Smooth muscle cell (in vitro differentiated cells): ENCODE results near the gene DIP2A. TPM values are rescaled to one million over a fixed set of nuclear protein-coding genes. Genes with fewer than 3 reads are reported as not detected.
"Not testable (repeated sequence)": the region's sequence is repeated elsewhere in the genome, so short reads cannot be mapped to it uniquely, and the experiment has no call there.

Experiments used
- DNase-seq: peaks from one replicate; lab custom pipeline; 2025; ENCODE audit not compliant: unreplicated experiment; lab: John Stamatoyannopoulos, UW
- H2AFZ ChIP-seq: fragments of 200-600 bp; sonication (generic); 2 replicates; pipeline ENCODE4 v1.6.0; 2016; ENCODE audit warnings: antibody characterized with exemption, low read depth, mild to moderate bottlenecking
- H3F3A ChIP-seq: fragments of 200-600 bp; sonication (generic); 2 replicates; pipeline ENCODE4 v1.6.0; 2017; ENCODE audit warnings: antibody characterized with exemption, low read depth
- H3K27ac ChIP-seq: fragments of 200-600 bp; sonication (generic); 2 replicates; pipeline ENCODE4 v1.5.1; 2016; ENCODE audit warnings: low read depth, mild to moderate bottlenecking
- H3K27me3 ChIP-seq: fragments of 200-600 bp; sonication (generic); 2 replicates; pipeline ENCODE4 v1.6.1; 2016; ENCODE audit warnings: low read depth, mild to moderate bottlenecking
- H3K36me3 ChIP-seq: fragments of 200-600 bp; sonication (generic); 2 replicates; pipeline ENCODE4 v1.5.1; 2016; ENCODE audit warnings: low read depth
- H3K4me1 ChIP-seq: fragments of 200-600 bp; sonication (generic); 2 replicates; pipeline ENCODE4 v1.5.1; 2016; ENCODE audit warnings: low read depth
- H3K4me2 ChIP-seq: fragments of 200-600 bp; sonication (generic); 2 replicates; pipeline ENCODE4 v1.6.0; 2016; ENCODE audit warnings: mild to moderate bottlenecking
- H3K4me3 ChIP-seq: fragments of 200-600 bp; sonication (generic); 2 replicates; pipeline ENCODE4 v1.5.1; 2016; ENCODE audit warnings: mild to moderate bottlenecking
- H3K79me2 ChIP-seq: fragments of 200-600 bp; sonication (generic); 2 replicates; pipeline ENCODE4 v1.6.0; 2016; ENCODE audit warnings: low read depth, mild to moderate bottlenecking
- H3K9ac ChIP-seq: fragments of 200-600 bp; sonication (generic); 2 replicates; pipeline ENCODE4 v1.6.0; 2016; ENCODE audit warnings: low read depth
- H3K9me3 ChIP-seq: fragments of 200-600 bp; sonication (generic); replicated peaks from 2 replicates; pipeline ENCODE4 v1.5.1; 2016; ENCODE audit warnings: low read depth
- H4K20me1 ChIP-seq: fragments of 200-600 bp; sonication (generic); 2 replicates; pipeline ENCODE4 v1.6.0; 2016; ENCODE audit warnings: low read depth
- WGBS: methylation state at CpG from one replicate; pipeline ENCODE4 v1.1.7; 2016; ENCODE audit warnings: low lambda C conversion rate; 5-methylcytosine and 5-hydroxymethylcytosine counted together
- polyA plus RNA-seq: library from polyadenylated mRNA; unstranded; fragments of >200 nt; fragmentation: Nextera tagmentation; extraction: Ambion mirVana; gene quantifications from 2 replicates; pipeline ENCODE4 v1.2.1, GENCODE V29; 2016
- total RNA-seq: library from RNA; depleted of rRNA; stranded (reverse); fragments of >200 nt; gene quantifications from 2 replicates; pipeline ENCODE4 v1.2.3, GENCODE V29; 2014
- TF ChIP-seq, protein P1 (sequence below): fragments of 200-600 bp; sonication (generic); IDR thresholded peaks from 2 replicates; pipeline ENCODE4 v1.5.1; 2017; ENCODE audit warnings: borderline replicate concordance, mild to moderate bottlenecking, antibody characterized with exemption; ENCODE audit not compliant: insufficient read depth, poor library complexity, severe bottlenecking

DIP2A gene
- total and polyA plus RNA-seq, 2 experiments from 2014 or later: 11.5 to 24.8 TPM

- H3K36me3 ChIP-seq: peaks cover 13% of the 10 kb centered on the region
- H3F3A ChIP-seq: no peaks in the 10 kb centered on the region
- TF ChIP-seq, protein P1, sequence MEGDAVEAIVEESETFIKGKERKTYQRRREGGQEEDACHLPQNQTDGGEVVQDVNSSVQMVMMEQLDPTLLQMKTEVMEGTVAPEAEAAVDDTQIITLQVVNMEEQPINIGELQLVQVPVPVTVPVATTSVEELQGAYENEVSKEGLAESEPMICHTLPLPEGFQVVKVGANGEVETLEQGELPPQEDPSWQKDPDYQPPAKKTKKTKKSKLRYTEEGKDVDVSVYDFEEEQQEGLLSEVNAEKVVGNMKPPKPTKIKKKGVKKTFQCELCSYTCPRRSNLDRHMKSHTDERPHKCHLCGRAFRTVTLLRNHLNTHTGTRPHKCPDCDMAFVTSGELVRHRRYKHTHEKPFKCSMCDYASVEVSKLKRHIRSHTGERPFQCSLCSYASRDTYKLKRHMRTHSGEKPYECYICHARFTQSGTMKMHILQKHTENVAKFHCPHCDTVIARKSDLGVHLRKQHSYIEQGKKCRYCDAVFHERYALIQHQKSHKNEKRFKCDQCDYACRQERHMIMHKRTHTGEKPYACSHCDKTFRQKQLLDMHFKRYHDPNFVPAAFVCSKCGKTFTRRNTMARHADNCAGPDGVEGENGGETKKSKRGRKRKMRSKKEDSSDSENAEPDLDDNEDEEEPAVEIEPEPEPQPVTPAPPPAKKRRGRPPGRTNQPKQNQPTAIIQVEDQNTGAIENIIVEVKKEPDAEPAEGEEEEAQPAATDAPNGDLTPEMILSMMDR: no peak
- H3K4me2 ChIP-seq: no peak overlapping the region
- H3K27me3 ChIP-seq: no peaks in the 10 kb centered on the region
- H3K4me3 ChIP-seq: no peak overlapping the region
- H3K9me3 ChIP-seq: no peaks in the 10 kb centered on the region
- H3K27ac ChIP-seq: no peak overlapping the region
- no peak for DNase-seq
- peaks cover 2% of the 10 kb centered on the region for H3K79me2 ChIP-seq
- no peak overlapping the region for H2AFZ ChIP-seq
- peaks cover 10% of the 10 kb centered on the region for H4K20me1 ChIP-seq
- H3K9ac ChIP-seq: no peak overlapping the region
- no peaks in the 10 kb centered on the region for H3K4me1 ChIP-seq
- 100% methylated on average over 2 of the region's 2 CpGs for WGBS
Observed at GRCh38 chr21:46516068-46516467, 57.4 kb downstream of the DIP2A start.

GRCh38 chr21:46517361-46517760, 58.7 kb downstream of the DIP2A start:
- Histone ChIP-seq H3K9me3 (no peaks in the 10 kb centered on the region), H3K4me3 (no peak overlapping the region), H4K20me1 (peaks cover 10% of the 10 kb centered on the region), H2AFZ (no peak overlapping the region), H3K4me2 (no peak overlapping the region), H3F3A (no peaks in the 10 kb centered on the region), H3K79me2 (peaks cover 2% of the 10 kb centered on the region), H3K36me3 (peaks cover 1% of the 10 kb centered on the region), H3K9ac (no peak overlapping the region), H3K4me1 (no peaks in the 10 kb centered on the region), H3K27me3 (no peaks in the 10 kb centered on the region), H3K27ac (no peak overlapping the region)
- DNase-seq: no peak
- WGBS: 94% methylated on average over 6 of the region's 6 CpGs
- TF ChIP-seq, protein P1: no peak

DNA sequence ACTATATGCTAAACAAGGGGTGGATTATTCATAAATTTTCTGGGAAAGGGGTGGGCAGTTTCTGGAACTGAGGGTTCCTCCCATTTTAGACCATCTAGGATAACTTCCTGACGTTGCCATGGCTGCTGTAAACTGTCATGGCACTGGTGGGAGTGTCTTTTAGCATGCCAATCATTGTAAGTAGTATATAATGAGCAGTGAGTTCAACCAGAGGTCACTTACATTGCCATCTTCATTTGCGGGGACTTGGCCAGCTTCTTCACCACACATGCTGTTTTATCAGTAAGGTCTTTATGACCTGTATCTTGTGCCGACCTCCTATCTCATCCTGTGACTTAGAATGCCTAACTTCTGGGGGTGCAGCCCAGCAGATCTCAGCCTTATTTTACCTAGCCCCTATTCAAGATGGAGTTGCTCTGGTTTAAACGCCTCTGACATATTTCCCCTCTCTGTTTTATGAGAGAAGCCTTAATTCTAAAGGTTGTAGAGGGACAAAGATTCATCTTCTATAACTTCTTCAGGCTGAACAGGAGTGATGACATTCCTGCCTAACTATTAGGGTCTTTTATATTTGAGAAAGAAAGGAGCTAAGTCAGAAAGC, 60.4 kb downstream of the DIP2A start:
- Histone ChIP-seq H3K4me2 (no peak overlapping the region), H3K9me3 (no peaks in the 10 kb centered on the region), H3K4me1 (no peaks in the 10 kb centered on the region), H3K4me3 (no peak overlapping the region), H3K27ac (no peak overlapping the region), H4K20me1 (peaks cover 10% of the 10 kb centered on the region), H3K36me3 (no peaks in the 10 kb centered on the region), H3K27me3 (no peaks in the 10 kb centered on the region), H3K9ac (no peak overlapping the region), H3F3A (no peaks in the 10 kb centered on the region), H2AFZ (no peak overlapping the region), H3K79me2 (peaks cover 2% of the 10 kb centered on the region)
- WGBS: 88% methylated on average over 4 of the region's 4 CpGs
- TF ChIP-seq, protein P1: no peak
- DNase-seq: no peak

DNA sequence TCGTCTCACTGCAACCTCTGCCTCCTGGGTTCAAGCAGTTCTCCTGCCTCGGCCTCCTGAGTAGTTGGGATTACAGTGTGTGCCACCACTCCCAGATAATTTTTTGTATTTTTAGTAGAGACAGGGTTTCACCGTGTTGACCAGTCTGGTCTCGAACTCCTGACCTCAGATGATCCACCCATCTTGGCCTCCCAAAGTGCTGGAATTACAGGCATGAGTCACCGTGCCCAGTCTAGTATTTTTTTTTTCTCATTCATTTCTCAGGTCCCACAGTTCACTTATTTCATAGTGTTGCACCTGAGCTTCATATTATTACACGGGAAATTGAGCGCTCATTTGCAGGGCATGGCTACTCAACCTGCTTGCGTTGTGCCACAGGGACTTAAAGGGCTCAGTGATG, 68.7 kb downstream of the DIP2A start:
- not testable (repeated sequence) for H3K27me3 ChIP-seq, H3K36me3 ChIP-seq, H3K4me2 ChIP-seq, H3K79me2 ChIP-seq, DNase-seq, H3K4me3 ChIP-seq, H2AFZ ChIP-seq, H3K9me3 ChIP-seq, H3K27ac ChIP-seq, H3K9ac ChIP-seq, H3F3A ChIP-seq, H3K4me1 ChIP-seq
- H4K20me1 ChIP-seq: peaks cover 19% of the 10 kb centered on the region
- WGBS: 94% methylated on average over 8 of the region's 8 CpGs
